Breast epithelium (tissue), 4 donors: Measurements from ENCODE around the gene PRR20E. TPM values are rescaled to one million over a fixed set of nuclear protein-coding genes. Genes with fewer than 3 reads are reported as not detected.
"Not testable (repeated sequence)": the region's sequence is repeated elsewhere in the genome, so short reads cannot be mapped to it uniquely, and the experiment has no call there.

Experiments used
- DNase-seq, 2 donors: peaks; one replicate each; pipeline ENCODE4 v3.0.0-alpha.2; 2019; ENCODE audit warnings: low spot score in 2 of 2
- H3K27ac ChIP-seq, 2 donors: fragments of 200-600 bp; sonication (generic) in 1 of 2; one replicate each; pipeline ENCODE4 v1.5.1; 2016 to 2019; ENCODE audit warnings: mild to moderate bottlenecking in 1 of 2
- H3K27me3 ChIP-seq, 2 donors: fragments of 200-600 bp; sonication (generic) in 1 of 2; one replicate each; pipeline versions ENCODE4 v1.5.1 to v1.6.0; 2017 to 2019; ENCODE audit warnings: control low read depth in 1 of 2, mild to moderate bottlenecking in 1 of 2
- H3K36me3 ChIP-seq: fragments of 200-600 bp; one replicate; pipeline ENCODE4 v1.5.1; 2019
- H3K4me1 ChIP-seq, 2 donors: fragments of 200-600 bp; sonication (generic); one replicate each; pipeline ENCODE4 v1.5.1; 2016 to 2019; ENCODE audit warnings: control low read depth in 1 of 2
- H3K4me3 ChIP-seq, 3 donors: fragments of 200-600 bp; sonication (generic); 1 replicate in 2 of 3; 2 replicates in 1 of 3; pipeline ENCODE4 v1.5.1; 2016 to 2019; ENCODE audit warnings: mild to moderate bottlenecking in 3 of 3, moderate library complexity in 2 of 3
- H3K9me3 ChIP-seq, 2 donors: fragments of 200-600 bp; sonication (generic) in 1 of 2; one replicate each; pipeline ENCODE4 v1.5.1; 2016 to 2019; ENCODE audit warnings: control low read depth in 1 of 2
- POLR2A ChIP-seq: fragments of 450-650 bp; IDR thresholded peaks from one replicate; pipeline ENCODE4 v1.6.1; 2016; ENCODE audit warnings: antibody characterized with exemption, mild to moderate bottlenecking, moderate library complexity
- POLR2AphosphoS5 ChIP-seq, 3 donors: sonication (generic); formaldehyde crosslinking; IDR thresholded peaks; one replicate each; pipeline ENCODE4 v1.6.1; 2017; ENCODE audit warnings: antibody characterized with exemption in 3 of 3
- intact Hi-C: fragments of 100-400 bp; cut with DNase I; formaldehyde crosslinking; loops from one replicate; pipeline ENCODE4 v1.15.1; 2023; ENCODE audit warnings: low total_unique reads
- total RNA-seq, 3 donors: library from RNA; depleted of rRNA; stranded (reverse); fragments of >200 nt; gene quantifications; one replicate each; pipeline ENCODE4 v1.1.0, GENCODE V29; 2016
- TF ChIP-seq, protein P1 (sequence below), 3 donors: fragments of 450-650 bp; IDR thresholded peaks; one replicate each; pipeline ENCODE4 v1.5.1; 2016 to 2017; ENCODE audit warnings: antibody characterized with exemption in 3 of 3, mild to moderate bottlenecking in 3 of 3, moderate library complexity in 3 of 3

The PRR20E gene
- total RNA-seq, 3 donors from 2014 or later = not detected

DNA sequence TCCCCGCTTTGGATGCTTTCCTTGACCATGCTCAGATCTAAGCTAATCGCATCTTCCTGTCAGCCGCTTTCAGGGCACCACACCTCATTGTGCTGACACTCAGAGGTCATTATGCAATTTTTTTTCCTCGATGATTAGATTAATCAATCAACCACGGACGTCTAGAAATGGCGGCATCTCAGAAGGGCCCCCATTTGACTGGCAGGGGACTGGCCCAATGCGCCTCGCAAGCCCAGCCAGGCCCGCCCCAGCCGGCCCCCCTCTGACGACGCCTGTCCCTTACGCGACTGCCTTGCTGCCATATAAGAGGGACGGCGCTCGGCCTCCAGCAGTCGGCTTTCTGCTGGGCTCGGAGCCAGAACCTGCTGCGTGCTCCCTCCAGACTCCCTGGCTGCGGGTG is 19.8 kb upstream of the PRR20E start, which contains the start of gene PRR20B:
Gene PRR20B (plus strand): TSS at position 301 of the 400 bp plus-strand sequence. CDS start 387 bp downstream, outside the sequence.
- H3K9me3 ChIP-seq, H3K27ac ChIP-seq, DNase-seq, H3K4me1 ChIP-seq, intact Hi-C loops, H3K4me3 ChIP-seq, H3K27me3 ChIP-seq, H3K36me3 ChIP-seq: not testable (repeated sequence)

GRCh38 chr13:57148106-57148505 is 18.9 kb upstream of the PRR20E start:
- H3K4me3 ChIP-seq, DNase-seq, intact Hi-C loops, H3K27ac ChIP-seq, H3K4me1 ChIP-seq, H3K9me3 ChIP-seq, H3K36me3 ChIP-seq, H3K27me3 ChIP-seq: not testable (repeated sequence)

GRCh38 chr13:57153761-57154160 is 13.2 kb upstream of the PRR20E start, which contains the start of gene PRR20C:
Gene PRR20C (plus strand): TSS chr13:57154061. CDS start chr13:57154448, 387 bp downstream.
- intact Hi-C loops, DNase-seq: not testable (repeated sequence)

DNA sequence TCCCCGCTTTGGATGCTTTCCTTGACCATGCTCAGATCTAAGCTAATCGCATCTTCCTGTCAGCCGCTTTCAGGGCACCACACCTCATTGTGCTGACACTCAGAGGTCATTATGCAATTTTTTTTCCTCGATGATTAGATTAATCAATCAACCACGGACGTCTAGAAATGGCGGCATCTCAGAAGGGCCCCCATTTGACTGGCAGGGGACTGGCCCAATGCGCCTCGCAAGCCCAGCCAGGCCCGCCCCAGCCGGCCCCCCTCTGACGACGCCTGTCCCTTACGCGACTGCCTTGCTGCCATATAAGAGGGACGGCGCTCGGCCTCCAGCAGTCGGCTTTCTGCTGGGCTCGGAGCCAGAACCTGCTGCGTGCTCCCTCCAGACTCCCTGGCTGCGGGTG is 6.7 kb upstream of the PRR20E start, which contains the start of gene PRR20D:
Gene PRR20D (plus strand): TSS at position 301 of the 400 bp plus-strand sequence. CDS start 387 bp downstream, outside the sequence.
- H3K4me1 ChIP-seq, H3K27ac ChIP-seq, intact Hi-C loops, H3K4me3 ChIP-seq, H3K27me3 ChIP-seq, DNase-seq, H3K9me3 ChIP-seq, H3K36me3 ChIP-seq: not testable (repeated sequence)

More at GRCh38 chr13:57153761-57154160, 13.2 kb upstream of the PRR20E start, which contains the start of gene PRR20C:
- H3K27me3 ChIP-seq, H3K9me3 ChIP-seq, H3K36me3 ChIP-seq, H3K4me1 ChIP-seq, H3K4me3 ChIP-seq, H3K27ac ChIP-seq: not testable (repeated sequence)

GRCh38 chr13:57191667-57192066 is 24.7 kb downstream of the PRR20E start:
- no peaks in the 10 kb centered on the region for H3K36me3 ChIP-seq
- no peak overlapping the region for H3K27ac ChIP-seq
- H3K9me3 ChIP-seq = peaks cover 0 to 10% of the 10 kb centered on the region in 2 donors
- DNase-seq = no peak
- no peak overlapping the region for H3K4me3 ChIP-seq
- H3K27me3 ChIP-seq = no peaks in the 10 kb centered on the region
- intact Hi-C loops = no loop called here
- no peaks in the 10 kb centered on the region for H3K4me1 ChIP-seq
- TF ChIP-seq, protein P1, sequence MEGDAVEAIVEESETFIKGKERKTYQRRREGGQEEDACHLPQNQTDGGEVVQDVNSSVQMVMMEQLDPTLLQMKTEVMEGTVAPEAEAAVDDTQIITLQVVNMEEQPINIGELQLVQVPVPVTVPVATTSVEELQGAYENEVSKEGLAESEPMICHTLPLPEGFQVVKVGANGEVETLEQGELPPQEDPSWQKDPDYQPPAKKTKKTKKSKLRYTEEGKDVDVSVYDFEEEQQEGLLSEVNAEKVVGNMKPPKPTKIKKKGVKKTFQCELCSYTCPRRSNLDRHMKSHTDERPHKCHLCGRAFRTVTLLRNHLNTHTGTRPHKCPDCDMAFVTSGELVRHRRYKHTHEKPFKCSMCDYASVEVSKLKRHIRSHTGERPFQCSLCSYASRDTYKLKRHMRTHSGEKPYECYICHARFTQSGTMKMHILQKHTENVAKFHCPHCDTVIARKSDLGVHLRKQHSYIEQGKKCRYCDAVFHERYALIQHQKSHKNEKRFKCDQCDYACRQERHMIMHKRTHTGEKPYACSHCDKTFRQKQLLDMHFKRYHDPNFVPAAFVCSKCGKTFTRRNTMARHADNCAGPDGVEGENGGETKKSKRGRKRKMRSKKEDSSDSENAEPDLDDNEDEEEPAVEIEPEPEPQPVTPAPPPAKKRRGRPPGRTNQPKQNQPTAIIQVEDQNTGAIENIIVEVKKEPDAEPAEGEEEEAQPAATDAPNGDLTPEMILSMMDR (IDR thresholded peaks at IDR 0.05) = no peak
- no peak for TF ChIP-seq POLR2AphosphoS5 (IDR thresholded peaks at IDR 0.05)
- TF ChIP-seq POLR2A = no peak

GRCh38 chr13:57212989-57213388 is 46.0 kb downstream of the PRR20E start:
- no peaks in the 10 kb centered on the region for H3K9me3 ChIP-seq
- H3K4me3 ChIP-seq = no peak overlapping the region
- H3K36me3 ChIP-seq = no peaks in the 10 kb centered on the region
- H3K4me1 ChIP-seq = no peaks in the 10 kb centered on the region
- intact Hi-C loops = loop anchor here (10.0 kb wide), 1 partner anchor 1528 kb away; no protein-coding TSS in a partner anchor
- DNase-seq = no peak
- TF ChIP-seq POLR2AphosphoS5 (IDR thresholded peaks at IDR 0.05) = no peak
- TF ChIP-seq POLR2A = no peak
- TF ChIP-seq, protein P1 (IDR thresholded peaks at IDR 0.05) = no peak
- H3K27me3 ChIP-seq = no peaks in the 10 kb centered on the region
- no peak overlapping the region for H3K27ac ChIP-seq

Other genes starting within 250 kb of the PRR20E start
- not detected for gene PRR20A, start 26.3 kb upstream of the PRR20E start, total RNA-seq
- not detected for gene PRR20B, start 19.7 kb upstream of the PRR20E start, total RNA-seq
- not detected for gene PRR20C, start 13.1 kb upstream of the PRR20E start, total RNA-seq
- gene PRR20D, start 6.6 kb upstream of the PRR20E start, total RNA-seq = not detected